ENCODE data around the gene RBM7. TPM values are rescaled to one million over a fixed set of nuclear protein-coding genes. Genes with fewer than 3 reads are reported as not detected.

The RBM7 gene
- total RNA-seq, 1 donor from 2014 or later, result 3.2 TPM

DNA sequence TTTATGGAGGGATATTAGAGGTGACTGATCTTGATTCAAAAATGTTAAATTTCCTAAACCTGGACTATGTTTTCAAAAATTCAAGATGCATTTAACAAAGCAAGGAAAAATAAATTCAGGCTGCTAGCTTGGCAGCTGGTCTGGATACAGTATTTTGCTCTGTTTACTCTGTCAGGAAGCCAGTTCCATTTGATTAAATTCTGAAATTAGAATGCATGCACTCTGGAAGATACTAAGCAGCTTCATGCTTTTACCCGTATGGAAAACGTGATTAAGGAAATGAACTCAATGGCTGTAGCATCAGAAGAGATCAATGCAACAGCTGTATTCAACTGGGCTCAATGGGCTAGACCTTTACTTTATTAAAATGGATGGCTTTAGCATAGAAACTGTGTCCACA is 14.3 kb upstream of the RBM7 start:
- no peak for DNase-seq (ENCODE audit: low spot score in 2 of 2)
- TF ChIP-seq CTCF (IDR thresholded peaks at IDR 0.05), result no peak

DNA sequence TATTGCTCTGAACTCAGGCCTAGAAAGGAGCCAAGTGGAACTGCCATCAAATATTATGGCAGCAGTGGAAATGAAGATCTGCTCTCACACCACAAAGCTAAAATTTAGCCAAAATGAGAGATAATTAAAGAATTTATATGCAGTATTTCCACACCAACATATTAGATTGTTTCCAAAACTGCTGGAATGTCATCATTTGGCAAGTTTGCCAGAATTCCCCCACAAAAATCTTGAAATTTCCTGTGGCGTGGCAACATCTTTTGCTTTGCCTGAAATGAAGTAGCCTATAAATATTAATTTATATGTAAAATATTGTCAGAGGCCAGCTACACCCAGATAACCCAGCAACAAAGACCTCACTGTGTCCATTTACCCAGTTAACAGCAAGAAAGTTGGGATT is 13.9 kb upstream of the RBM7 start:
- Histone ChIP-seq H3K4me1 (no peaks in the 10 kb centered on the region), H3K4me3 (no peak overlapping the region), H3K27ac (no peak overlapping the region), H3K9me3 (no peaks in the 10 kb centered on the region), H3K36me3 (no peaks in the 10 kb centered on the region), H3K27me3 (no peaks in the 10 kb centered on the region)
- DNase-seq (ENCODE audit: low spot score in 2 of 2), result no peak
- intact Hi-C loops (cut with DNase I), result no loop called here
- no peak for TF ChIP-seq CTCF (IDR thresholded peaks at IDR 0.05)

More for the DNA sequence above, 14.3 kb upstream of the RBM7 start:
- no peaks in the 10 kb centered on the region for H3K36me3 ChIP-seq
- no peaks in the 10 kb centered on the region for H3K27me3 ChIP-seq
- H3K4me1 ChIP-seq, result no peaks in the 10 kb centered on the region
- intact Hi-C loops (cut with DNase I), result no loop called here
- H3K4me3 ChIP-seq, result no peak overlapping the region
- H3K27ac ChIP-seq, result no peak overlapping the region
- no peaks in the 10 kb centered on the region for H3K9me3 ChIP-seq

- no peak for TF ChIP-seq CTCF (IDR thresholded peaks at IDR 0.05)
- Histone ChIP-seq H3K4me1 (no peaks in the 10 kb centered on the region), H3K27me3 (no peaks in the 10 kb centered on the region), H3K36me3 (no peaks in the 10 kb centered on the region), H3K27ac (no peak overlapping the region), H3K4me3 (no peak overlapping the region), H3K9me3 (no peaks in the 10 kb centered on the region)
- DNase-seq (ENCODE audit: low spot score in 2 of 2), result no peak
- intact Hi-C loops (cut with DNase I), result no loop called here
These were observed 7.5 kb upstream of the RBM7 start for GRCh38 chr11:114392735-114393667.

- intact Hi-C loops (cut with DNase I), result loop anchor here (5.0 kb wide), 1 partner anchor 53 kb away; no protein-coding TSS in a partner anchor
- Histone ChIP-seq H3K4me3 (no peak overlapping the region), H3K9me3 (no peaks in the 10 kb centered on the region)
These were observed 4.7 kb upstream of the RBM7 start for GRCh38 chr11:114395736-114396135.

DNA sequence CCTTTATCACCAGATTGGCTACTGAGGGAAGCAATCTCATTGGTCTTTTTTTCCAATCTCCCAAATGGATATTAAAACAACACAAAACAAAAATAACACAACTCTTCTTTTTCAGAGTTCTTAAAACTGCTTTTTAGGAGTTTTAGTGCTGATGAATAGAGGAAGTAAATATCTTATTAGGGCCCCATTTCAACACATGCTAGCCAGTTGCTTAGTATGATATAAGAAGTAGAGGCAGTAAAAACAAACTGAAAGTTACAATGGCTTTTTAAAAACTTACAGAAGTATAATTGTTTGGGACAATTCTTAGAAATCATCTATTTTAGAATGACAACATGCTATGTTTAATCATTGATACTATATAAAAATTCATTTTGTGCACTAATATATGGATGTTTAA is 3.5 kb upstream of the RBM7 start:
- H3K27ac ChIP-seq, result no peak overlapping the region

More at GRCh38 chr11:114395736-114396135, 4.7 kb upstream of the RBM7 start:
- no peak for DNase-seq (ENCODE audit: low spot score in 2 of 2)
- no peak overlapping the region for H3K27ac ChIP-seq
- peaks cover 0 to 13% of the 10 kb centered on the region in 2 donors for H3K4me1 ChIP-seq
- TF ChIP-seq CTCF (IDR thresholded peaks at IDR 0.05), result no peak
- no peaks in the 10 kb centered on the region for H3K36me3 ChIP-seq
- no peaks in the 10 kb centered on the region for H3K27me3 ChIP-seq

More for the DNA sequence above, 3.5 kb upstream of the RBM7 start:
- Histone ChIP-seq H3K4me3 (no peak overlapping the region), H3K36me3 (no peaks in the 10 kb centered on the region), H3K4me1 (peaks cover 0 to 13% of the 10 kb centered on the region in 2 donors), H3K9me3 (no peaks in the 10 kb centered on the region), H3K27me3 (no peaks in the 10 kb centered on the region)
- intact Hi-C loops (cut with DNase I), result loop anchor here (5.0 kb wide), 1 partner anchor 55 kb away; no protein-coding TSS in a partner anchor
- DNase-seq (ENCODE audit: low spot score in 2 of 2), result no peak
- no peak for TF ChIP-seq CTCF (IDR thresholded peaks at IDR 0.05)
